Mesendoderm (in vitro differentiated cells): ENCODE results near the gene NEO1.

Experiments
- DNase-seq: peaks from one replicate; pipeline ENCODE4 v3.0.0; 2013
- H2AK5ac ChIP-seq: 2 replicates; pipeline ENCODE4 v1.6.1; 2013; ENCODE audit warnings: low read length, inconsistent platforms
- H2BK120ac ChIP-seq: 2 replicates; pipeline ENCODE4 v1.6.1; 2013; ENCODE audit warnings: low read depth, mild to moderate bottlenecking, low read length, moderate library complexity, mixed read lengths
- H2BK15ac ChIP-seq: replicated peaks from 2 replicates; pipeline ENCODE4 v1.6.1; 2013; ENCODE audit warnings: low read depth, mild to moderate bottlenecking, moderate library complexity
- H2BK5ac ChIP-seq: 2 replicates; pipeline ENCODE4 v1.6.1; 2013; ENCODE audit warnings: low read length, inconsistent platforms
- H3K18ac ChIP-seq: 2 replicates; pipeline ENCODE4 v1.6.1; 2013; ENCODE audit warnings: mild to moderate bottlenecking, low read length, mixed read lengths
- H3K23ac ChIP-seq: one replicate; pipeline ENCODE4 v1.6.1; 2013; ENCODE audit warnings: low read length
- H3K27ac ChIP-seq: 2 replicates; pipeline ENCODE4 v1.5.1; 2013; ENCODE audit warnings: low read depth, mild to moderate bottlenecking, inconsistent platforms, low read length, moderate library complexity
- H3K27me3 ChIP-seq: 2 replicates; pipeline ENCODE4 v1.6.1; 2013; ENCODE audit warnings: low read length, control low read depth, mild to moderate bottlenecking, inconsistent platforms; ENCODE audit not compliant: insufficient read depth, poor library complexity
- H3K36me3 ChIP-seq: 2 replicates; pipeline ENCODE4 v1.6.1; 2013; ENCODE audit warnings: low read length, inconsistent platforms; ENCODE audit not compliant: control insufficient read depth, insufficient read depth
- H3K4ac ChIP-seq: one replicate; pipeline ENCODE4 v1.6.1; 2013; ENCODE audit warnings: low read depth, mild to moderate bottlenecking, low read length, moderate library complexity
- H3K4me1 ChIP-seq: 2 replicates; pipeline ENCODE4 v1.6.1; 2013; ENCODE audit warnings: low read depth, low read length, inconsistent platforms; ENCODE audit not compliant: control insufficient read depth
- H3K4me2 ChIP-seq: 2 replicates; pipeline ENCODE4 v1.6.1; 2013; ENCODE audit warnings: low read length
- H3K4me3 ChIP-seq: 2 replicates; pipeline ENCODE4 v1.5.1; 2013; ENCODE audit warnings: mild to moderate bottlenecking, low read length
- H3K56ac ChIP-seq: one replicate; pipeline ENCODE4 v1.6.1; 2013; ENCODE audit warnings: low read length
- H3K79me1 ChIP-seq: 2 replicates; pipeline ENCODE4 v1.6.1; 2013; ENCODE audit warnings: low read length, inconsistent platforms
- H3K79me2 ChIP-seq: 2 replicates; pipeline ENCODE4 v1.6.1; 2013; ENCODE audit warnings: mild to moderate bottlenecking, low read length; ENCODE audit not compliant: control insufficient read depth, insufficient read depth
- H3K9ac ChIP-seq: 2 replicates; pipeline ENCODE4 v1.6.1; 2013; ENCODE audit warnings: low read length, inconsistent platforms
- H4K5ac ChIP-seq: one replicate; pipeline ENCODE4 v1.6.1; 2013; ENCODE audit warnings: low read length
- H4K8ac ChIP-seq: one replicate; pipeline ENCODE4 v1.6.1; 2013; ENCODE audit warnings: low read depth, mild to moderate bottlenecking, control low read depth, low read length, moderate library complexity
- WGBS: extraction: QIAGEN DNeasy Blood & Tissue Kit; methylation state at CpG from one replicate; pipeline ENCODE4 v1.1.7; 2013; ENCODE audit warnings: low lambda C conversion rate, missing lambda C conversion rate; ENCODE audit not compliant: insufficient coverage; ENCODE audit errors: extremely low coverage; 5-methylcytosine and 5-hydroxymethylcytosine counted together

Gene NEO1

DNA sequence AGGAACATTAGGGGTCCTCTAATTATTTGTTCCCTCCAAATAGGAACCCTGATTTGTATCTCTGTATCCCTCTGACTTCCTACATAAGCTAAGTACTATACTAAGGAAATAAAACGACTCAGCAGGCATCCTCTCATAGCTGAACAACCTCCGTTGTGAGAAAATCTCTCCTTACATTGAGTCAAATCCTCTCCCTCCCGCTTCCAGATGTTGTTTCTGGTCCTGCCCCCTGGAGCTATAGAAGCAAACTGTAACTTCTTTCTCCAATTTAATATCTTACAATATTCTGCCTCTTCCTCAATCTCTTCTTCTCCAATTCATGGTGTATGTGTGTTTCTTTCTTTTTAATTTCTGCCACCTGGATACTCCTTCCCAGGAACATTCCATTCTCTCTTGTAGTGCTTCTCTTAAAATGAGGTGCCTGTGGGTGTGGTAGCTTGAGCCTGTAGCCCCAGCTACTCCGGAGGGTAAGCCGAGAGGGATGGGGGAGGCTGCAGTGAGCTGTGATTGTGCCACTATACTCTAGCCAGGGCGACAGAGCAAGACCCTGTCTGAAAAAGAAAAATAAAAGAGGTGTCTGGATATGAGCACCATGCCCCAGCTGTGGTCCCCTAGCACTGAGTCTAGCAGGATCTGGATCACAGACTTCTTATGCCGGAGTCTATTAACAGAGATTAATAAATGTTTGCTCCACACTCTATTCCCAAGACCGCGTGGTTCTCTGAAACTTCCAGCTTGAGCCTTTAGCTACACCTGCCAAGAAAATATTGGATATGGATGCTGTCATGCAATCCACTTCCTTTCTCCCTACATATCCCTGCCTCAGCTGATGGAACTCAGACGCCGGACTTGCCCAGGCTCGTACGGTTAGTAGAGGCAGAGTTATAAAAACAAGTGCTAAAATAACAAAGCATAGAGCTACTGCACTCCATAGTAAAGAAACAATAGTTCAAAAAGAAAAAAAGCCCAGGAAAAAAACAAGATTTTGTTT lies 42.9 kb upstream of the NEO1 start:
- H3K79me2 ChIP-seq = no peaks in the 10 kb centered on the region
- H3K18ac ChIP-seq = no peak overlapping the region
- H3K36me3 ChIP-seq = no peaks in the 10 kb centered on the region
- H3K4me3 ChIP-seq = no peak overlapping the region
- no peak overlapping the region for H3K4ac ChIP-seq
- H3K9ac ChIP-seq = no peak overlapping the region
- no peak overlapping the region for H3K27ac ChIP-seq
- H4K8ac ChIP-seq = no peak overlapping the region
- H2BK5ac ChIP-seq = no peak overlapping the region
- WGBS = no CpG with 5 or more reads among the region's 13 CpGs
- no peak overlapping the region for H2BK15ac ChIP-seq
- no peak overlapping the region for H3K4me2 ChIP-seq
- H3K4me1 ChIP-seq = no peaks in the 10 kb centered on the region
- H3K56ac ChIP-seq = no peak overlapping the region
- no peak for DNase-seq
- H2AK5ac ChIP-seq = no peak overlapping the region
- no peaks in the 10 kb centered on the region for H3K79me1 ChIP-seq
- no peak overlapping the region for H4K5ac ChIP-seq
- H3K27me3 ChIP-seq = no peaks in the 10 kb centered on the region
- H2BK120ac ChIP-seq = no peak overlapping the region
- no peak overlapping the region for H3K23ac ChIP-seq

DNA sequence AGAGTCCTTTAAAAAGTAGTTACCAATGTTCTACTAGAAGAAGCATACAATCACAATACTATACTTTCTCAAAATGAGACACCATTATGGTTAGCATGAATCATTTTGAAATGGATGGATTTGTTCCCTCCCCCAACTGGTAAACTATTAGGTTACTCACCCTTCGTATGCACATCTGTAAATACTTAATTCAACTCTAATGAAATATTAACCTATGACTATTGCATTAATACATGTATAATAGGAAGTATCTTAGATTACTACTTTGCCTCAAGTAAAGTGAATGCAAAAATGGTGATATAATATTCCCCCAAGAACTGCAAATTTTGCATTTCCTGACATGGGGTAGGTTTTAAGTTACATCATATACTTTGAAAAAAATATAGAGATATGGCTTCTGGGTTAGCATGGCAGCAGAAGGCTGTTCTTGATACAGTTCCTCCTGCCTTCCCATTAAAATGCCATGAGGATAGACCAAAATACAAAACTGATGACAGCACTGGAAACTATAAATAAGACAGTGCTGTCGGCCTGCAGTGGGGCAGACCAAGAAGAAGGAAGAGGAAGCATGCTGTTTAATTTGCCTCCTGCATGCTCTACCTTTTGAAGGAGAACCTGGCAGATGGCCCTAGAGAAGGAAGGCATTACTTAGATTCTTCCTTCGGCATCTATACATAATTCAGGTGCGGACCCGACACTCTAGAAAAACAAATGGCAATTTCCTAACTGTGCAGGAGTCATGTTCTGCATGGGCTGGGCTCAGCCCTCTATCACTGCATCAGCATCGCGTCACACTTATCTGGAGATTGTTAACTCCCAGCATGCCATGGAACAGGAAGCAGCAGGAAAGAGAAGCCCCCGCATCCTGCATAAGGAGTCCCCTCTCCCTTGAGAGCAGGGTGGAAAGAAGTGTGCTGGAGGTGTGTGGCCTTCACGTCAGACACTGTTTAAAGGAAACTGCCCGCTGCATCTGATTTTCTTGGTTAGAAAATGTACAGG lies 41.8 kb upstream of the NEO1 start:
- DNase-seq = no peak
- WGBS = no CpG with 5 or more reads among the region's 10 CpGs
- no peaks in the 10 kb centered on the region for H3K79me2 ChIP-seq
- H3K79me1 ChIP-seq = no peaks in the 10 kb centered on the region
- H4K8ac ChIP-seq = no peak overlapping the region
- H3K56ac ChIP-seq = no peak overlapping the region
- no peak overlapping the region for H4K5ac ChIP-seq
- no peaks in the 10 kb centered on the region for H3K4me1 ChIP-seq
- H3K27me3 ChIP-seq = no peaks in the 10 kb centered on the region
- H3K36me3 ChIP-seq = no peaks in the 10 kb centered on the region
- H2BK15ac ChIP-seq = no peak overlapping the region
- no peak overlapping the region for H3K9ac ChIP-seq
- H2BK5ac ChIP-seq = no peak overlapping the region
- no peak overlapping the region for H2BK120ac ChIP-seq
- H3K23ac ChIP-seq = no peak overlapping the region
- no peak overlapping the region for H2AK5ac ChIP-seq
- H3K18ac ChIP-seq = no peak overlapping the region
- H3K27ac ChIP-seq = no peak overlapping the region
- H3K4me2 ChIP-seq = no peak overlapping the region
- H3K4ac ChIP-seq = no peak overlapping the region
- no peak overlapping the region for H3K4me3 ChIP-seq

DNA sequence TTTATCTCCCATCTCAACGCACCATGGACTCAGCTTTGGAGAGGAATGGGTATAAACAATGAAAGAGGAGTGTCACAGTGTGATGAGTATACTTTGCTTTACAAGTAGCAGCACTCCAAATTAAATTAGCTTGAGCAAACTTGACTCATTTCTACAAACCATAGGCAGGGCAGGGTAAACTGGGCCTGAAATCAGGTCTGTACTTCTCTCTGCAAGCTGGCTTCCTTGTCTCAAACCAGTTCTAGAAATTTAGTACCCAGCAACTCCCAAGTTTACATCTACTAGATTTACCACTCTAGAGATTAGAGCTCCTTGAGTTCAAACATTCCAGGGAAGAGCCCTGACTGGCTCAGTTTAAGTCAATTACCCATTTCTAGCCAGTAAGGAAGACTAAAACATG lies 37.4 kb upstream of the NEO1 start:
- H3K4me2 ChIP-seq = no peak overlapping the region
- no peaks in the 10 kb centered on the region for H3K36me3 ChIP-seq

DNA sequence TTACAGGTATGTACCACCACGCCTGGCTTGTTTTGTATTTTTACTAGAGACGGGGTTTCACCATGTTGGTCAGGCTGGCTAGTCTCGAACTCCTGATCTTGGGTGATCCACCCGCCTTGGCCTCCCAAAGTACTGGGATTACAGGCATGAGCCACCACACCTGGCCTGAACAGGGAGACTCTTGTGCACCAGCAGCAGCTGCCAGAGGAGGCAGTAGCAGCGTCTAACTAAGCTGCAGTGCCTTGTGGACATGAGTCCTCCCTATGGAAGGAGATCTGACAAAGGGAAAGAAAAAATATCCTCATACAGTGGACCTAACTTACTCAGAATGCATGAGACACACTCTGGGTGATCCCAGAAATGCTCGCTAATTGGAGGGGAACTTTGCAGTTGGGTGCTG lies 36.8 kb upstream of the NEO1 start:
- DNase-seq = peak; percentile 34

More for the DNA sequence above, 37.4 kb upstream of the NEO1 start:
- no peak for DNase-seq
- Histone ChIP-seq H3K4me3 (no peak overlapping the region), H3K4ac (no peak overlapping the region), H3K79me1 (no peaks in the 10 kb centered on the region), H4K8ac (no peak overlapping the region), H2BK120ac (no peak overlapping the region), H3K27me3 (no peaks in the 10 kb centered on the region), H3K4me1 (no peaks in the 10 kb centered on the region), H3K56ac (no peak overlapping the region), H2BK5ac (no peak overlapping the region), H3K23ac (no peak overlapping the region), H3K79me2 (no peaks in the 10 kb centered on the region), H2BK15ac (no peak overlapping the region), H2AK5ac (no peak overlapping the region), H3K18ac (no peak overlapping the region), H3K9ac (no peak overlapping the region), H3K27ac (no peak overlapping the region), H4K5ac (no peak overlapping the region)
- WGBS = no CpG with 5 or more reads among the region's 1 CpG

DNA sequence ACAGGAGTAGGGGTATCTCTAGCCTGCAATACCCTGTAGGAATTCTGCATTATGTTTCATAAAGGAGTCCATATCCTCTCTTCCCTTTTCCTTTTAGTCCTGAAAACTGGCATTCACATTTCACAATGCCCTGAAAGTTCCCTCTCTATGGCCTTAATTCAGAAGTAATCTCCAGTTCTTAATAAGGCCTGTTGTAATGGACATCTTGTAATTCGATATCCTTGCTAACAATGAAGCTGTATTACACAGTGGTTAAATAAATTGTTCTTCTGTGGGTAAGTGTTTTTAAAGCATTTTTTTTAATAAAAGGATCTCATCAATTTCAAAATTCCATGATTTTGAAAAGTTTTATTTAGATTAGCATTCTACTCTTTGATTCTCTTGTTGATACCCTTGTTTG lies 34.3 kb upstream of the NEO1 start:
- H3K27ac ChIP-seq = no peak overlapping the region
- H3K4ac ChIP-seq = no peak overlapping the region
- H3K56ac ChIP-seq = no peak overlapping the region
- no peak overlapping the region for H3K4me2 ChIP-seq
- no peak overlapping the region for H3K23ac ChIP-seq
- H3K79me2 ChIP-seq = no peaks in the 10 kb centered on the region
- H4K5ac ChIP-seq = no peak overlapping the region
- DNase-seq = no peak
- H4K8ac ChIP-seq = no peak overlapping the region
- no peak overlapping the region for H3K18ac ChIP-seq
- WGBS = no CpG with 5 or more reads among the region's 1 CpG
- no peak overlapping the region for H2BK5ac ChIP-seq
- no peaks in the 10 kb centered on the region for H3K36me3 ChIP-seq
- H2AK5ac ChIP-seq = no peak overlapping the region
- no peaks in the 10 kb centered on the region for H3K79me1 ChIP-seq
- no peak overlapping the region for H3K9ac ChIP-seq
- H3K4me1 ChIP-seq = no peaks in the 10 kb centered on the region
- no peak overlapping the region for H3K4me3 ChIP-seq
- no peak overlapping the region for H2BK15ac ChIP-seq
- no peaks in the 10 kb centered on the region for H3K27me3 ChIP-seq
- no peak overlapping the region for H2BK120ac ChIP-seq

More for the DNA sequence above, 36.8 kb upstream of the NEO1 start:
- WGBS = no CpG with 5 or more reads among the region's 6 CpGs
- no peaks in the 10 kb centered on the region for H3K4me1 ChIP-seq
- no peak overlapping the region for H3K9ac ChIP-seq
- no peak overlapping the region for H3K56ac ChIP-seq
- H3K27ac ChIP-seq = no peak overlapping the region
- no peak overlapping the region for H3K4ac ChIP-seq
- H4K5ac ChIP-seq = no peak overlapping the region
- no peak overlapping the region for H3K4me3 ChIP-seq
- H3K79me1 ChIP-seq = no peaks in the 10 kb centered on the region
- H3K36me3 ChIP-seq = no peaks in the 10 kb centered on the region
- H2BK15ac ChIP-seq = no peak overlapping the region
- H3K27me3 ChIP-seq = no peaks in the 10 kb centered on the region
- H2BK120ac ChIP-seq = no peak overlapping the region
- no peak overlapping the region for H2AK5ac ChIP-seq
- H2BK5ac ChIP-seq = no peak overlapping the region
- H3K18ac ChIP-seq = no peak overlapping the region
- H3K23ac ChIP-seq = no peak overlapping the region
- H3K4me2 ChIP-seq = no peak overlapping the region
- H4K8ac ChIP-seq = no peak overlapping the region
- H3K79me2 ChIP-seq = no peaks in the 10 kb centered on the region
